ENCODE data around the gene NENF. TPM values are rescaled to one million over a fixed set of nuclear protein-coding genes. Genes with fewer than 3 reads are reported as not detected.
A peak's percentile ranks its signal among the peaks of the same experiment; 100 is the strongest.
"Not testable (repeated sequence)": the region's sequence is repeated elsewhere in the genome, so short reads cannot be mapped to it uniquely, and the experiment has no call there.

Gene NENF
- polyA plus RNA-seq, 1 donor, result 43.6 TPM

GRCh38 chr1:212466898-212467650 is 34.4 kb downstream of the NENF start:
- Histone ChIP-seq H3K27me3 (ENCODE audit: control insufficient read depth, insufficient read depth, low read length) (no peaks in the 10 kb centered on the region), H3K36me3 (ENCODE audit: control insufficient read depth, insufficient read depth, low read length) (no peaks in the 10 kb centered on the region), H3K27ac (ENCODE audit: low read length) (no peak overlapping the region), H3K4me1 (ENCODE audit: control insufficient read depth, insufficient read depth, low read length) (peaks cover 18% of the 10 kb centered on the region), H3K4me3 (ENCODE audit: low read length) (no peak overlapping the region), H3K9me3 (ENCODE audit: control insufficient read depth, low read depth, low read length) (no peaks in the 10 kb centered on the region)
- DNase-seq, result no peak
- 47% methylated on average over 3 of the region's 11 CpGs for WGBS (ENCODE audit: insufficient coverage, low lambda C conversion rate)

GRCh38 chr1:212467843-212468482 is 35.2 kb downstream of the NENF start:
- Histone ChIP-seq H3K36me3 (ENCODE audit: control insufficient read depth, insufficient read depth, low read length) (no peaks in the 10 kb centered on the region), H3K4me3 (ENCODE audit: low read length) (no peak overlapping the region), H3K4me1 (ENCODE audit: control insufficient read depth, insufficient read depth, low read length) (peaks cover 20% of the 10 kb centered on the region), H3K27ac (ENCODE audit: low read length) (no peak overlapping the region), H3K9me3 (ENCODE audit: control insufficient read depth, low read depth, low read length) (no peaks in the 10 kb centered on the region), H3K27me3 (ENCODE audit: control insufficient read depth, insufficient read depth, low read length) (no peaks in the 10 kb centered on the region)
- no peak for DNase-seq
- WGBS (ENCODE audit: insufficient coverage, low lambda C conversion rate), result no CpG with 5 or more reads among the region's 6 CpGs

DNA sequence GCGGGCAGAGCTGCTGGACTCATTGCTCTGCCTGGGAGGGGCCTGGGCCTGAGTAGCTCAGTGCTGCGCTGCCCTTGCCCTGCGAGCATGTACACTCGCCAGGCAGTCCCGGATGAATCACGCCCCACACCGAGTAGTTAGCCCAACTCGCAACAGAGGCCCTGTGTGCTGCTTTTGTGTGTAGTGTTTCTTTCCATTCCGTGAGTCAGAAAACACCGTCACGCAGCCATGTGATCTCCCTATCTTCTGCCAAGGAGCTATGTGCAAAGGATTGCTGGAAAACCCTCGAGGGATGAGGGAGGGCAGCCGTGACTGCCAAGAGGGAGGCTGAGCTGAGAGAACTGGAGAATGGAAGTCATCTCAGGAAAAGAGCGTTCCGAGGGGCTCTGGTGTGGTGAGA is 37.3 kb downstream of the NENF start:
- Histone ChIP-seq H3K36me3 (ENCODE audit: control insufficient read depth, insufficient read depth, low read length) (no peaks in the 10 kb centered on the region), H3K27me3 (ENCODE audit: control insufficient read depth, insufficient read depth, low read length) (no peaks in the 10 kb centered on the region), H3K27ac (ENCODE audit: low read length) (no peak overlapping the region), H3K9me3 (ENCODE audit: control insufficient read depth, low read depth, low read length) (no peaks in the 10 kb centered on the region), H3K4me3 (ENCODE audit: low read length) (no peak overlapping the region), H3K4me1 (ENCODE audit: control insufficient read depth, insufficient read depth, low read length) (peaks cover 3% of the 10 kb centered on the region)
- WGBS (ENCODE audit: insufficient coverage, low lambda C conversion rate), result no CpG with 5 or more reads among the region's 15 CpGs
- no peak for DNase-seq

DNA sequence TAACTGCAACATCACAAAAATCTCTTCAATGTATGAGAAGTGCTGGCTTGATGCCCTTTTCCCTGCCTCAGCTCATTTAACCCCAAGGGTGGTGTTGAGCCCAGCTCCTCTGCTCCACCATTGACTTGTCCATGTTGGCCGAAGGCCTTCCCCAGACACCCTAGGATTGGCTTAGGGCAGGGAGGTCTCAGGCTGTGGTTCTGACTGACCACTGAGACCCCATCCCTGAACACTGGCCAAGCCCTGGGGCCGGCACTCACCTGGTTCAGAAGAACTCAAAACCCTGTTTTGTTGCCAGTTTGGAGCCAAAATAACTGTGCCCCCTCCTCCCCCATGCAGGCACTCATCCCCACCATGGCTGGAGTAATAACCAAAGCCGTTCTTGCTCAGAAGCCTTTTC is 38.6 kb downstream of the NENF start:
- Histone ChIP-seq H3K4me3 (ENCODE audit: low read length) (no peak overlapping the region), H3K27me3 (ENCODE audit: control insufficient read depth, insufficient read depth, low read length) (no peaks in the 10 kb centered on the region), H3K27ac (ENCODE audit: low read length) (no peak overlapping the region), H3K9me3 (ENCODE audit: control insufficient read depth, low read depth, low read length) (no peaks in the 10 kb centered on the region), H3K36me3 (ENCODE audit: control insufficient read depth, insufficient read depth, low read length) (no peaks in the 10 kb centered on the region), H3K4me1 (ENCODE audit: control insufficient read depth, insufficient read depth, low read length) (peaks cover 3% of the 10 kb centered on the region)
- WGBS (ENCODE audit: insufficient coverage, low lambda C conversion rate), result no CpG with 5 or more reads among the region's 3 CpGs
- no peak for DNase-seq

- H3K4me1 ChIP-seq (ENCODE audit: control insufficient read depth, insufficient read depth, low read length), result peaks cover 6% of the 10 kb centered on the region
- H3K36me3 ChIP-seq (ENCODE audit: control insufficient read depth, insufficient read depth, low read length), result no peaks in the 10 kb centered on the region
- H3K4me3 ChIP-seq (ENCODE audit: low read length), result no peak overlapping the region
- no CpG with 5 or more reads among the region's 17 CpGs for WGBS (ENCODE audit: insufficient coverage, low lambda C conversion rate)
- no peak for DNase-seq
- no peaks in the 10 kb centered on the region for H3K27me3 ChIP-seq (ENCODE audit: control insufficient read depth, insufficient read depth, low read length)
- no peaks in the 10 kb centered on the region for H3K9me3 ChIP-seq (ENCODE audit: control insufficient read depth, low read depth, low read length)
- no peak overlapping the region for H3K27ac ChIP-seq (ENCODE audit: low read length)
Measured at GRCh38 chr1:212471891-212472675, 39.4 kb downstream of the NENF start.

DNA sequence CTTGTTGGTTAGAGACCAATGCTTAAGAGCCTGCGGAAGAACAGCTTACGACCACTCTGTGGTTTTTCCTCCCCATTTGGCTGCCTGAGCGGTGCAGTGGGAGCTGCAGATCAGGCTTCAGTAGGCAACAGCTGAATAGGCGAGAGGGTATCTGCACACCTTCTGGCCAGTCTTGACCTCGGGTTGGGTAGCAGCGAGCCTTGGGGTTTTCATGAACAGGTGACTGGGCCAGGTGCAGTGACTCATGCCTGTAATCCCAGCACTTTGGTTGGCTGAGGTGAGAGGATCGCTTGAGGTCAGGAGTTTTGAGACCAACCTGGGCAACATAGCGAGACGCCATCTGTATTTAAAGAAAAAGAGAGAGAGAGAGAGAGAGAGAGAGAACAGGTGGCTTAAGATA is 41.0 kb downstream of the NENF start:
- H3K9me3 ChIP-seq (ENCODE audit: control insufficient read depth, low read depth, low read length), result no peaks in the 10 kb centered on the region
- H3K36me3 ChIP-seq (ENCODE audit: control insufficient read depth, insufficient read depth, low read length), result no peaks in the 10 kb centered on the region
- H3K4me1 ChIP-seq (ENCODE audit: control insufficient read depth, insufficient read depth, low read length), result peaks cover 16% of the 10 kb centered on the region
- H3K27me3 ChIP-seq (ENCODE audit: control insufficient read depth, insufficient read depth, low read length), result no peaks in the 10 kb centered on the region
- no peak overlapping the region for H3K27ac ChIP-seq (ENCODE audit: low read length)
- 93% methylated on average over 2 of the region's 9 CpGs for WGBS (ENCODE audit: insufficient coverage, low lambda C conversion rate)
- DNase-seq, result no peak
- no peak overlapping the region for H3K4me3 ChIP-seq (ENCODE audit: low read length)

DNA sequence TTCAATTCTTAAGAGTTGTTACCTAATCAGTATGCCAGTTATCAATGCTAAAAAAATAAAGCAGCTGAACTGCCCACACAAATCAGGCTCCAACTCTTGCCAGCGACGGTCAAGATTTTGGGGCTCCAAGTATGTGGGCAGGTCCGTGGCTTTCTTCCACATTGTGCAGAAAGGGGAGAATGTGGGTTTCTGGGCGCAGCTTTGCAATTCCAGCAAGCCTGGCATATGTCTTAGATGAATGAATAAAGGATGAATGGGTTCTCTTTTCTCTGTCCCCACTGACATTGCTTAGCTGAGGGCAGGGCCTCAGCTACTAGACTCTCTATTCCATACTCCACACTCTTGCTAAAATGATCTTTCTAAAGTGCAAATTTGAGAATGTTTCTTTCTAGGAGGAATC is 42.4 kb downstream of the NENF start:
- no peak for DNase-seq
- Histone ChIP-seq H3K9me3 (ENCODE audit: control insufficient read depth, low read depth, low read length) (no peaks in the 10 kb centered on the region), H3K4me1 (ENCODE audit: control insufficient read depth, insufficient read depth, low read length) (peaks cover 16% of the 10 kb centered on the region), H3K27me3 (ENCODE audit: control insufficient read depth, insufficient read depth, low read length) (no peaks in the 10 kb centered on the region), H3K4me3 (ENCODE audit: low read length) (no peak overlapping the region), H3K36me3 (ENCODE audit: control insufficient read depth, insufficient read depth, low read length) (no peaks in the 10 kb centered on the region), H3K27ac (ENCODE audit: low read length) (no peak overlapping the region)
- WGBS (ENCODE audit: insufficient coverage, low lambda C conversion rate), result no CpG with 5 or more reads among the region's 4 CpGs

DNA sequence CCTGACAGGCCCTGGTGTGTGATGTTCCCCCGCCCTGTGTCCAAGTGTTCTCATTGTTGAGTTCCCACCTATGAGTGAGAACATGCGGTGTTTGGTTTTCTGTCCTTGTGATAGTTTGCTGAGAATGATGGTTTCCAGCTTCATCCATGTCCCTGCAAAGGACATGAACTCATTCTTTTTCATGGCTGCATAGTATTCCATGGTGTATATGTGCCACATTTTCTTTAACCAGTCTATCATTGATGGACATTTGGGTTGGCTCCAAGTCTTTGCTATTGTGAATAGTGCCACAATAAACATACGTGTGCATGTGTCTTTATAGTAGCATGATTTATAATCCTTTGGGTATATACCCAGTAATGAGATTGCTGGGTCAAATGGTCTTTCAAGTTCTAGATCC is 43.1 kb downstream of the NENF start:
- not testable (repeated sequence) for H3K27me3 ChIP-seq (ENCODE audit: control insufficient read depth, insufficient read depth, low read length); H3K9me3 ChIP-seq (ENCODE audit: control insufficient read depth, low read depth, low read length); DNase-seq; H3K4me3 ChIP-seq (ENCODE audit: low read length); H3K36me3 ChIP-seq (ENCODE audit: control insufficient read depth, insufficient read depth, low read length); H3K27ac ChIP-seq (ENCODE audit: low read length)
- peaks cover 16% of the 10 kb centered on the region for H3K4me1 ChIP-seq (ENCODE audit: control insufficient read depth, insufficient read depth, low read length)
- no CpG with 5 or more reads among the region's 3 CpGs for whole genome bisulfite sequencing (ENCODE audit: insufficient coverage, low lambda C conversion rate)

DNA sequence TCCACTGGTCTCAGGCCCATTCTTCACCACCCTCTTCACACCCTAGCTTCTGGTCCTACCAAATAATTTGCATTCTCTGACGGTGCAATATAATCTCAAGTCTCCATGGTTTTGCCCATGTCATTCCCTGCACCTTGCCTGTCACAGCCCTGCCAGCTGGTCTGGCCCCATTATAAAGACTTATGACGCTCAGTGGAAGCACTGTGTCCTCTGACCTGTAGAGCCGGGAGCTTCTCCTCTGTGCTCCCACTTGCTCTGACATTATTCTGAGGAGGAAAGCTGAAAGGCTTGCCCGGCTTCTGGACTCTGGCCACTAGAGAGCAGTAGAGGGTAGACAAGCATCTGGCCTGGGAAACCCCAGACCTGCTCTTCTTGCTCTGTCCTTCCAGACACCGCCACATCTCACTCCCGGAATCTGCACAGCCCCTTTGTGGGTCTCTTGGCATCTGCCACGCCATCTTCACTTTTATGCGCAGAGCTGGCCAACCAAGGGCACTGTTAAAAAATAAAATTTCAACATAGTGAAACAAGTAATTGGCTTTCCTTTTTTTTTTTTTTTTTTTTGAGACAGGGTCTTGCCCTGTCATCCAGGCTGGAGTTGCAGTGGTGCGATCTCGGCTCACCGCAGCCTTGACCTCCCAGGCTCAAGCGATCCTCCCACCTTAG is 44.4 kb downstream of the NENF start:
- WGBS (ENCODE audit: insufficient coverage, low lambda C conversion rate), result no CpG with 5 or more reads among the region's 12 CpGs
- H3K4me1 ChIP-seq (ENCODE audit: control insufficient read depth, insufficient read depth, low read length), result peaks cover 22% of the 10 kb centered on the region

More for the DNA sequence above, 44.4 kb downstream of the NENF start:
- Histone ChIP-seq H3K9me3 (ENCODE audit: control insufficient read depth, low read depth, low read length) (no peaks in the 10 kb centered on the region), H3K27me3 (ENCODE audit: control insufficient read depth, insufficient read depth, low read length) (no peaks in the 10 kb centered on the region), H3K4me3 (ENCODE audit: low read length) (no peak overlapping the region), H3K36me3 (ENCODE audit: control insufficient read depth, insufficient read depth, low read length) (no peaks in the 10 kb centered on the region), H3K27ac (ENCODE audit: low read length) (peak overlapping the region; percentile 44)
- DNase-seq, result peak; percentile 90 to 91
